CD14-positive monocyte (primary cell): Measurements from ENCODE around the gene CCDC136. TPM values are rescaled to one million over a fixed set of nuclear protein-coding genes. Genes with fewer than 3 reads are reported as not detected.

Experiments used
- DNase-seq, 3 donors: peaks; one replicate each; pipeline ENCODE4 v3.0.0-alpha.2; 2011 to 2022
- H2AFZ ChIP-seq: 2 replicates; pipeline ENCODE4 v1.6.0; 2012; ENCODE audit warnings: mild to moderate bottlenecking, low read depth, low read length, inconsistent platforms; ENCODE audit not compliant: insufficient read depth, poor library complexity, severe bottlenecking
- H3K27ac ChIP-seq, 2 donors: 1 replicate in 1 of 2; 2 replicates in 1 of 2; pipeline ENCODE4 v1.5.1; 2012 to 2013; ENCODE audit warnings: low read length in 2 of 2, control low read depth in 1 of 2, inconsistent platforms in 1 of 2, low read depth in 1 of 2, mild to moderate bottlenecking in 1 of 2
- H3K27me3 ChIP-seq, 2 donors: one replicate each; pipeline versions ENCODE4 v1.6.0 to v1.6.1; 2011 to 2013; ENCODE audit warnings: low read length in 2 of 2; ENCODE audit not compliant: control insufficient read depth in 2 of 2, insufficient read depth in 2 of 2
- H3K36me3 ChIP-seq, 2 donors: replicated peaks in 1 of 2; 1 replicate in 1 of 2; 2 replicates in 1 of 2; pipeline versions ENCODE4 v1.5.1 to v1.6.1; 2012 to 2013; ENCODE audit warnings: low read length in 2 of 2, control low read depth in 1 of 2, inconsistent platforms in 1 of 2, mild to moderate bottlenecking in 1 of 2; ENCODE audit not compliant: insufficient read depth in 2 of 2, control insufficient read depth in 1 of 2
- H3K4me1 ChIP-seq, 2 donors: 1 replicate in 1 of 2; 2 replicates in 1 of 2; pipeline versions ENCODE4 v1.5.1 to v1.6.1; 2012 to 2013; ENCODE audit warnings: low read length in 2 of 2, control low read depth in 1 of 2, inconsistent platforms in 1 of 2, mild to moderate bottlenecking in 1 of 2, moderate library complexity in 1 of 2; ENCODE audit not compliant: insufficient read depth in 2 of 2, control insufficient read depth in 1 of 2
- H3K4me2 ChIP-seq: replicated peaks from 2 replicates; pipeline ENCODE3; 2012; ENCODE audit warnings: low read length, moderate library complexity, mild to moderate bottlenecking; ENCODE audit not compliant: poor library complexity, severe bottlenecking; ENCODE audit errors: extremely low read depth
- H3K4me3 ChIP-seq, 3 experiments: fragments of 200-600 bp in 1 of 3; sonication (generic) in 1 of 3; replicated peaks in 1 of 3; 1 replicate in 2 of 3; 2 replicates in 1 of 3; pipeline ENCODE4 v1.5.1; 2011 to 2013; ENCODE audit warnings: low read length in 3 of 3, mild to moderate bottlenecking in 3 of 3, control low read depth in 2 of 3, low read depth in 2 of 3, inconsistent platforms in 1 of 3, moderate library complexity in 1 of 3
- H3K79me2 ChIP-seq: 2 replicates; pipeline ENCODE4 v1.6.0; 2012; ENCODE audit warnings: mild to moderate bottlenecking, control low read depth, inconsistent platforms, low read length, moderate library complexity; ENCODE audit not compliant: insufficient read depth
- H3K9ac ChIP-seq: 2 replicates; pipeline ENCODE4 v1.6.0; 2017; ENCODE audit warnings: low read length, mild to moderate bottlenecking; ENCODE audit not compliant: insufficient read depth, poor library complexity, severe bottlenecking
- H3K9me3 ChIP-seq, 2 donors: replicated peaks in 1 of 2; 1 replicate in 1 of 2; 2 replicates in 1 of 2; pipeline versions ENCODE4 v1.5.1 to v1.6.1; 2012 to 2013; ENCODE audit warnings: low read length in 2 of 2, control low read depth in 1 of 2; ENCODE audit not compliant: control insufficient read depth in 1 of 2, insufficient read depth in 1 of 2
- H4K20me1 ChIP-seq: 2 replicates; pipeline ENCODE4 v1.6.0; 2012; ENCODE audit warnings: mild to moderate bottlenecking, low read length, control low read depth, moderate library complexity; ENCODE audit not compliant: insufficient read depth
- H3K27ac Mint-ChIP-seq, 7 donors: one replicate each; pipeline ENCODE4 v1.8.0; 2020; ENCODE audit warnings: mild to moderate bottlenecking in 7 of 7, mixed read lengths in 7 of 7, moderate library complexity in 6 of 7, inconsistent platforms in 2 of 7
- H3K27me3 Mint-ChIP-seq, 3 donors: one replicate each; pipeline ENCODE4 v1.8.0; 2021 to 2022; ENCODE audit warnings: low read depth in 3 of 3, mild to moderate bottlenecking in 3 of 3, mixed read lengths in 3 of 3, moderate library complexity in 3 of 3, inconsistent platforms in 1 of 3
- H3K36me3 Mint-ChIP-seq, 2 donors: one replicate each; pipeline ENCODE4 v1.8.0; 2020; ENCODE audit warnings: mixed read lengths in 2 of 2, inconsistent platforms in 1 of 2, mild to moderate bottlenecking in 1 of 2
- H3K4me1 Mint-ChIP-seq: one replicate; pipeline ENCODE4 v1.8.0; 2020; ENCODE audit warnings: mild to moderate bottlenecking, mixed read lengths
- H3K4me3 Mint-ChIP-seq, 2 donors: one replicate each; pipeline ENCODE4 v1.8.0; 2020; ENCODE audit warnings: mild to moderate bottlenecking in 2 of 2, mixed read lengths in 2 of 2, moderate library complexity in 1 of 2
- H3K9me3 Mint-ChIP-seq, 7 donors: one replicate each; pipeline ENCODE4 v1.8.0; 2020 to 2022; ENCODE audit warnings: mixed read lengths in 7 of 7, mild to moderate bottlenecking in 6 of 7, moderate library complexity in 6 of 7, inconsistent platforms in 2 of 7
- CTCF ChIP-seq: fragments of 200-600 bp; IDR thresholded peaks from one replicate; pipeline ENCODE4 v1.8.0; 2022; ENCODE audit warnings: antibody characterized with exemption, mild to moderate bottlenecking
- WGBS: methylation state at CpG from one replicate; pipeline ENCODE4 v1.1.5; 2013; ENCODE audit warnings: missing lambda C conversion rate; ENCODE audit not compliant: insufficient coverage; 5-methylcytosine and 5-hydroxymethylcytosine counted together
- intact Hi-C, 2 donors: fragments of 100-400 bp; cut with micrococcal nuclease; formaldehyde crosslinking; loops; one replicate each; pipeline versions ENCODE4 v1.15.0 to v1.15.1; 2023
- polyA plus RNA-seq, 3 donors: library from polyadenylated mRNA; depleted of rRNA in 1 of 3; unstranded in 2 of 3; stranded (reverse) in 1 of 3; fragments of 300-500 nt in 2 of 3; fragments of >200 nt in 1 of 3; fragmentation: Illumina TruSeq in 2 of 3; gene quantifications; 1 replicate in 2 of 3; 2 replicates in 1 of 3; pipeline ENCODE4 v1.2.3, GENCODE V29; 2012 to 2021

Gene CCDC136
- polyA plus RNA-seq, 3 donors = 0.26 to 2.6 TPM; not detected in 1

GRCh38 chr7:128785738-128786137, 6.0 kb upstream of the CCDC136 start:
- H3K9ac ChIP-seq = no peak overlapping the region
- peaks cover 8% of the 10 kb centered on the region for H3K4me1 Mint-ChIP-seq
- H3K79me2 ChIP-seq = no peaks in the 10 kb centered on the region
- H3K27me3 Mint-ChIP-seq = peaks cover 27 to 38% (median 32%) of the 10 kb centered on the region in 3 donors
- H3K36me3 ChIP-seq = no peaks in the 10 kb centered on the region
- H3K9me3 ChIP-seq = no peaks in the 10 kb centered on the region
- DNase-seq = no peak
- peaks cover 0 to 3% of the 10 kb centered on the region in 2 donors for H3K36me3 Mint-ChIP-seq
- intact Hi-C loops = no loop called here
- WGBS = 88% methylated on average over 2 of the region's 3 CpGs
- H3K4me1 ChIP-seq = peaks cover 4% of the 10 kb centered on the region in 2 donors
- no peak overlapping the region for H3K4me3 ChIP-seq
- H3K4me3 Mint-ChIP-seq = no peak overlapping the region
- H4K20me1 ChIP-seq = no peaks in the 10 kb centered on the region
- H3K27ac ChIP-seq = no peak overlapping the region
- H3K4me2 ChIP-seq = no peak overlapping the region
- no peak overlapping the region for H2AFZ ChIP-seq
- no peak for TF ChIP-seq CTCF
- peaks cover 15 to 26% of the 10 kb centered on the region in 2 donors for H3K27me3 ChIP-seq
- peak overlapping the region in 1 of 7 donors; percentile 44 for H3K27ac Mint-ChIP-seq
- H3K9me3 Mint-ChIP-seq = peaks cover 0 to 5% (median 0%) of the 10 kb centered on the region in 7 donors

- Mint-ChIP-seq H3K27ac (no peak overlapping the region), H3K36me3 (peaks cover 0 to 3% of the 10 kb centered on the region in 2 donors), H3K4me1 (peaks cover 22% of the 10 kb centered on the region), H3K9me3 (peaks cover 0 to 5% (median 0%) of the 10 kb centered on the region in 7 donors), H3K27me3 (peaks cover 35 to 50% (median 47%) of the 10 kb centered on the region in 3 donors), H3K4me3 (peak overlapping the region in 1 of 2 donors; percentile 67)
- DNase-seq = no peak
- no peaks in the 10 kb centered on the region for H4K20me1 ChIP-seq
- no peak overlapping the region for H3K4me2 ChIP-seq
- peaks cover 15 to 42% of the 10 kb centered on the region in 2 donors for H3K27me3 ChIP-seq
- TF ChIP-seq CTCF = no peak
- intact Hi-C loops = no loop called here
- H3K9me3 ChIP-seq = no peaks in the 10 kb centered on the region
- H3K36me3 ChIP-seq = no peaks in the 10 kb centered on the region
- H2AFZ ChIP-seq = no peak overlapping the region
- no peaks in the 10 kb centered on the region for H3K79me2 ChIP-seq
- H3K4me3 ChIP-seq = no peak overlapping the region
- H3K4me1 ChIP-seq = peaks cover 19 to 21% of the 10 kb centered on the region in 2 donors
- H3K9ac ChIP-seq = no peak overlapping the region
- 94% methylated on average over 7 of the region's 9 CpGs for WGBS
- no peak overlapping the region for H3K27ac ChIP-seq
Observed at GRCh38 chr7:128788446-128789412, 3.0 kb upstream of the CCDC136 start.
